Adrenal gland (tissue), 12 donors: Measurements from ENCODE around the gene DBNDD1. TPM values are rescaled to one million over a fixed set of nuclear protein-coding genes. Genes with fewer than 3 reads are reported as not detected.
"Not testable (repeated sequence)": the region's sequence is repeated elsewhere in the genome, so short reads cannot be mapped to it uniquely, and the experiment has no call there.

Source experiments
- DNase-seq, 7 donors: peaks; one replicate each; pipeline ENCODE4 v3.0.0-alpha.2; 2019 to 2020
- H3K27ac ChIP-seq, 5 donors: fragments of 200-600 bp; sonication (generic) in 4 of 5; 1 replicate in 3 of 5; 2 replicates in 2 of 5; pipeline versions ENCODE4 v1.5.1 to v1.8.0; 2016 to 2020; ENCODE audit warnings: mild to moderate bottlenecking in 1 of 5
- H3K27me3 ChIP-seq: fragments of 200-600 bp; 2 replicates; pipeline ENCODE4 v1.8.0; 2021
- H3K36me3 ChIP-seq, 2 donors: fragments of 200-600 bp; replicated peaks in 1 of 2; 1 replicate in 1 of 2; 2 replicates in 1 of 2; pipeline versions ENCODE4 v1.5.1 to v1.8.0; 2018 to 2022
- H3K4me1 ChIP-seq, 2 donors: fragments of 200-600 bp; replicated peaks in 1 of 2; 1 replicate in 1 of 2; 2 replicates in 1 of 2; pipeline versions ENCODE4 v1.5.1 to v1.8.0; 2018 to 2021
- H3K4me3 ChIP-seq, 4 donors: fragments of 200-600 bp; sonication (generic) in 3 of 4; one replicate each; pipeline ENCODE4 v1.5.1; 2016 to 2018
- H3K9me3 ChIP-seq, 3 donors: fragments of 200-600 bp; sonication (generic) in 1 of 3; replicated peaks in 1 of 3; 1 replicate in 2 of 3; 2 replicates in 1 of 3; pipeline versions ENCODE4 v1.5.1 to v1.8.0; 2016 to 2021
- POLR2A ChIP-seq, 2 donors: fragments of 450-650 bp; IDR thresholded peaks; one replicate each; pipeline ENCODE4 v1.6.1; 2017; ENCODE audit warnings: antibody characterized with exemption in 2 of 2, mild to moderate bottlenecking in 2 of 2, moderate library complexity in 1 of 2
- WGBS, 4 donors: extraction: QIAGEN DNeasy Blood & Tissue Kit in 2 of 4; methylation state at CpG; one replicate each; pipeline versions ENCODE4 v1.1.5 to v1.1.7; 2013 to 2017; 5-methylcytosine and 5-hydroxymethylcytosine counted together
- intact Hi-C, 2 donors: fragments of 100-400 bp; cut with DNase I; formaldehyde crosslinking; loops; one replicate each; pipeline versions ENCODE4 v1.14.1 to v1.15.0; 2022 to 2023
- polyA plus RNA-seq, 3 donors: library from polyadenylated mRNA; stranded (reverse); fragments of 200-250 nt in 2 of 3; fragments of 350-450 nt in 1 of 3; fragmentation: Illumina TruSeq in 1 of 3; extraction: RNeasy Lipid Tissue Mini Kit (QIAGEN cat#74804) in 1 of 3; gene quantifications; one replicate each; pipeline ENCODE4 v1.2.3, GENCODE V29; 2013 to 2014
- total RNA-seq, 9 donors: library from RNA; depleted of rRNA in 4 of 9; stranded (reverse); fragments of >200 nt in 4 of 9; fragments of 120-200 nt in 1 of 9; fragmentation: NEBNext Ultra II Directional in 1 of 9; extraction: Animal tissue kit (Norgen Biotek cat#: 25700) in 1 of 9; gene quantifications; one replicate each; pipeline versions ENCODE4 v1.1.0 to v1.2.4, GENCODE V29; 2013 to 2023
- TF ChIP-seq, protein P1 (sequence below), 6 experiments: fragments of 450-650 bp in 4 of 6; fragments of 200-600 bp in 2 of 6; sonication (generic) in 1 of 6; IDR thresholded peaks; 1 replicate in 5 of 6; 2 replicates in 1 of 6; pipeline versions ENCODE4 v1.5.1 to v1.8.0; 2016 to 2021; ENCODE audit warnings: antibody characterized with exemption in 6 of 6, mild to moderate bottlenecking in 2 of 6, moderate library complexity in 1 of 6
- donor health status: healthy with polysubstance abuse.
- donor health status: Bipolar disorder and iron deficiency.
- donor health status: DM: yes; HTN: yes; CAD: no.
- donor health status: DM: no; HTN: no; CAD: no.
- donor health status: DM: no; HTN: no; CAD: no.
- donor health status: DM: yes; HTN: yes; CAD: no.

Gene DBNDD1
- total and polyA plus RNA-seq, 12 donors, result 1.4 to 24.2 (median 7.0) TPM

DNA sequence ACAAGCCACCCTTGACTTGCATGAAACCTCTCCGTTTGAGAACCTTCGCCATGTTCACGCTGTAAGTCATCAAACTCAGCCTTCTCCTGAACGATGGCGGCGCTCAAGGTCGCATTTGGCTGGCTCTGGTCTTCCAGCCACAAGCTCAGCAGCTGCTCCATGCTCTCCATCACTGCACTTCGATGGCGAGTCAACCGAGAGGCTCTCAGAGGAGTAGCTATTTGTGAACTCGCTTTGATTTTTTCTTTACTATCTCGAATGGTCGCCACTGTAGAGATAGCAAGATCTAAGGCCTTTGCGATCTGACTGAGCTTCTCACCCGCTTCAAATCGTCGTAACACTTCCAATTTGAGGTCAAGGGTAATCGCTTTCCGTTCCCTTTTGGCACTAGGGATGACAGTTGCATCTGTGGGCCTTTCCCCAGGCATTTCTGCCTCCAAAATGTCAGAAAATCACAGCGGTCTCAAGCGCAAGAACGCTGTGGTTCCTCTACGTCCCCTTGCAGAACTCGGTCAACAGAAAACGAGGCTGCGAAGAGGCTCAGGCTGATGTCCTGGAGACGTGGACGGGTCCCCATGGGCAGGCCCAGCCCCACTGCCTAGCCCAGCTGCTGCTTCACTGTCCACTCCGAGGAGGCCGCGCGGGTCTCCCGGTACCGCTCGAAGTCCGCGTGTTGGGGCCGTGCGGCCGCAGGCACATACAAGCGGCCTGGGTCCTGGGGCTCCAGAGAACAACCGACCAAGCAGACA is 47.6 kb downstream of the DBNDD1 start:
- 40 to 68% (median 47%) methylated on average over 22 to 42 of the region's 42 CpGs for WGBS, 4 donors
- TF ChIP-seq POLR2A (IDR thresholded peaks at IDR 0.05), result no peak
- TF ChIP-seq, protein P1, sequence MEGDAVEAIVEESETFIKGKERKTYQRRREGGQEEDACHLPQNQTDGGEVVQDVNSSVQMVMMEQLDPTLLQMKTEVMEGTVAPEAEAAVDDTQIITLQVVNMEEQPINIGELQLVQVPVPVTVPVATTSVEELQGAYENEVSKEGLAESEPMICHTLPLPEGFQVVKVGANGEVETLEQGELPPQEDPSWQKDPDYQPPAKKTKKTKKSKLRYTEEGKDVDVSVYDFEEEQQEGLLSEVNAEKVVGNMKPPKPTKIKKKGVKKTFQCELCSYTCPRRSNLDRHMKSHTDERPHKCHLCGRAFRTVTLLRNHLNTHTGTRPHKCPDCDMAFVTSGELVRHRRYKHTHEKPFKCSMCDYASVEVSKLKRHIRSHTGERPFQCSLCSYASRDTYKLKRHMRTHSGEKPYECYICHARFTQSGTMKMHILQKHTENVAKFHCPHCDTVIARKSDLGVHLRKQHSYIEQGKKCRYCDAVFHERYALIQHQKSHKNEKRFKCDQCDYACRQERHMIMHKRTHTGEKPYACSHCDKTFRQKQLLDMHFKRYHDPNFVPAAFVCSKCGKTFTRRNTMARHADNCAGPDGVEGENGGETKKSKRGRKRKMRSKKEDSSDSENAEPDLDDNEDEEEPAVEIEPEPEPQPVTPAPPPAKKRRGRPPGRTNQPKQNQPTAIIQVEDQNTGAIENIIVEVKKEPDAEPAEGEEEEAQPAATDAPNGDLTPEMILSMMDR (IDR thresholded peaks at IDR 0.05), result no peak
- DNase-seq, result peak in 4 of 7 donors; percentile 22 to 28 (median 25)
- Histone ChIP-seq H3K36me3 (no peaks in the 10 kb centered on the region), H3K27me3 (no peaks in the 10 kb centered on the region), H3K4me1 (peaks cover 7 to 26% of the 10 kb centered on the region in 2 donors), H3K27ac (peak overlapping the region in 4 of 5 donors; percentile 89 to 96 (median 92)), H3K9me3 (no peaks in the 10 kb centered on the region), H3K4me3 (peak overlapping the region; percentile 35 to 99 (median 60))
- intact Hi-C loops, result no loop called here

DNA sequence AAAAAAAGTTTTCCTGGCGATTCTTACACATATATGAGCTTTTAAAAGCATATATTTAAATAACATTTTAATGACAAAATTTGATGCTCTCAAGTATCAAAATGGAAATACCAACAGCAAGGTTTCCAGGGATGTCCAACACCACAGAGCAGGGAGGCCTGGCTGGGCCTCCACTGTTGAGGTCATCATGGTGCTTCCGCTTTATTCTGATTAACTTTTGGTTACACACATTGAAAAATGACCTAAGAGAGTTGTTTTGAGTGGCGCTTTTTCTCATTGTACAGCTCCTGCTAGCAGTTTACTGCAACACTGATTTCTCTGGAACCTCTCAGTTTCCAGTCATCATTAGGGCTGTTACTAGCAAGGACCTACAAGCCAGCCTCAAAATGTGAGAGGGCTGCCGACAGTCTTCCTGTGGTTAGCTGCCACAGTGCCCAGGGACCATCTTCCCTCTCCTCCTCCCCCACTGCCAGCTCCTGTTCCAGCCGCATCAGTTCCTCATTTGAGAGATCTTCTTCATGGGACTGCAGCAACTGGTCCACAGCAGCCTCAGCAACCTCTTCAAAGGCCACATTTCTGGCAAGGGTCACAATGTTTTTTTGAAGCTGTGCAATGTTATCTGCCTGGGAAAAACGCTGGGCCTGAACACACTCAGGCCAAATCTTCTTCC is 49.4 kb downstream of the DBNDD1 start:
- no peaks in the 10 kb centered on the region for H3K9me3 ChIP-seq
- TF ChIP-seq, protein P1 (IDR thresholded peaks at IDR 0.05), result no peak
- no peak for TF ChIP-seq POLR2A (IDR thresholded peaks at IDR 0.05)
- H3K4me1 ChIP-seq, result peaks cover 7 to 26% of the 10 kb centered on the region in 2 donors
- H3K27ac ChIP-seq, result no peak overlapping the region
- H3K36me3 ChIP-seq, result no peaks in the 10 kb centered on the region
- DNase-seq, result peak in 1 of 7 donors; percentile 16
- H3K4me3 ChIP-seq, result no peak overlapping the region
- H3K27me3 ChIP-seq, result no peaks in the 10 kb centered on the region
- 81 to 93% (median 88%) methylated on average over 6 of the region's 6 CpGs for WGBS, 4 donors
- intact Hi-C loops, result no loop called here

DNA sequence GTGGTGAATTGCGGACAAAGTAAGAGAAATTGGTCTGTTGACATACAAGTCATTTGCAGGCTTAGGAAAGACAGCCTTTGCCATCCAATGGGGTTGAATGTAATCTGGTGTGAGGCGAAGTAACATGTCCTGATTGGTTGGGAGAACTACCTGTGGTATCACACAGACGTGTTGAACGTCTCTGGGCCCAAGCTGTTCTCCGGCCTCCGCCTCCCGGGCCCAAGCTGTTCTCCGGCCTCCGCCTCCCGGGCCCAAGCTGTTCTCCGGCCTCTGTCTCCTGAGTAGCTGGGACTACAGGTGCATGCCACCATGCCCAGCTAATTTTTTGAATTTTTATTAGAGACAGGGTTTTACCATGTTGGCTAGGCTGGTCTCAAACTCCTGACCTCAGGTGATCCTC is 51.2 kb downstream of the DBNDD1 start:
- H3K4me1 ChIP-seq, result peaks cover 7 to 14% of the 10 kb centered on the region in 2 donors
- H3K27me3 ChIP-seq, H3K36me3 ChIP-seq, H3K27ac ChIP-seq, H3K9me3 ChIP-seq, intact Hi-C loops, H3K4me3 ChIP-seq, DNase-seq: not testable (repeated sequence)
- WGBS, 4 donors, result 89 to 94% (median 89%) methylated on average over 11 of the region's 11 CpGs

DNA sequence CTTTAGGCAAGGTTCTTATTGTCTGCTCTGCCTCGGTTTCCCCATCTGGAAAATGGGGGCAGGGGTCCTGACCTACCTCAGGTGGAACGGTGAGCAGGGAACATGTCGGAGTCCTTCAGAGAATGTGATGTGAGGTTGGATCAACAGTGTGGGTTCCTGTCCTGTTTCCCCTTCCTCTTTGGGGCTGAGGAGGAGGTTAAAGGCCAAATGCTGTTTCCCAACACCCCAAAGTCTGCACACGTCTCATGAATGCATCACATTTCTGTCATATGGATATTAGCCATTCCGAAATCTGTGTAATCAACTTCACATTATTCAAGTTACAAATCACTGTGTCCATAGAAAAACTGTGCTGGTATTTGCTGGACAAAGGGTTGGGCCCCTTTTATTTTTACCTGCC is 51.8 kb downstream of the DBNDD1 start:
- H3K9me3 ChIP-seq, H3K27me3 ChIP-seq, H3K36me3 ChIP-seq, DNase-seq, intact Hi-C loops, H3K4me3 ChIP-seq, H3K27ac ChIP-seq: not testable (repeated sequence)
- WGBS, 4 donors, result 75 to 100% (median 80%) methylated on average over 2 to 5 of the region's 5 CpGs
- peaks cover 7 to 14% of the 10 kb centered on the region in 2 donors for H3K4me1 ChIP-seq

DNA sequence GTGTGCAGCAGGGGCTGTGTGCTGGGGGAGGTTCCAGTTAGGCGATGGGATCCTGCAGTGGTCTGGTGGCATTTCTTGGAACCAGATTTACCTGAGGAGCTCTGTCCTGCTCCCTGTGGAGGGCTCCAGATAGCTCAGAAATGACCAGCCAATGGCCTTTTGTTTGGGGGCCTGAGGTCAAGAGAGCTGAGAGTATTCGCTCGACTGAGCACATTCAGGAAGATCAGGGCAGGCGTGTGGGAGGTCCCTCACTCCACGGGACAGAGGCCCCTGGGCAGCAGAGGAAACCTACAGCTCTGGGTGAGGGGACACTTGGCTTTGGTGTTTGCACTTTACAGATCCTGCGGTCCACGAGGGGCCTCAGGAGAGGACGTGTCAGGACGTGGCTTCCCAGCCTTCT is 52.5 kb downstream of the DBNDD1 start:
- intact Hi-C loops, result no loop called here
- Histone ChIP-seq H3K36me3 (peaks cover 0 to 4% of the 10 kb centered on the region in 2 donors), H3K4me3 (no peak overlapping the region), H3K27ac (no peak overlapping the region), H3K27me3 (no peaks in the 10 kb centered on the region), H3K4me1 (peaks cover 5 to 10% of the 10 kb centered on the region in 2 donors), H3K9me3 (no peaks in the 10 kb centered on the region)
- 84 to 93% (median 87%) methylated on average over 6 to 9 of the region's 9 CpGs for WGBS, 4 donors
- DNase-seq, result no peak
- no peak for TF ChIP-seq POLR2A (IDR thresholded peaks at IDR 0.05)
- TF ChIP-seq, protein P1 (IDR thresholded peaks at IDR 0.05), result no peak
